Measurements from ENCODE around the gene PDCL3. TPM values are rescaled to one million over a fixed set of nuclear protein-coding genes. Genes with fewer than 3 reads are reported as not detected.

Gene PDCL3
- total RNA-seq, 1 donor from 2014 or later, result 17.0 TPM

GRCh38 chr2:100554798-100555407 lies 7.9 kb upstream of the PDCL3 start:
- ATAC-seq (no peak), DNase-seq (ENCODE audit: low spot score) (no peak)
- intact Hi-C loops (cut with DNase I), result no loop called here

DNA sequence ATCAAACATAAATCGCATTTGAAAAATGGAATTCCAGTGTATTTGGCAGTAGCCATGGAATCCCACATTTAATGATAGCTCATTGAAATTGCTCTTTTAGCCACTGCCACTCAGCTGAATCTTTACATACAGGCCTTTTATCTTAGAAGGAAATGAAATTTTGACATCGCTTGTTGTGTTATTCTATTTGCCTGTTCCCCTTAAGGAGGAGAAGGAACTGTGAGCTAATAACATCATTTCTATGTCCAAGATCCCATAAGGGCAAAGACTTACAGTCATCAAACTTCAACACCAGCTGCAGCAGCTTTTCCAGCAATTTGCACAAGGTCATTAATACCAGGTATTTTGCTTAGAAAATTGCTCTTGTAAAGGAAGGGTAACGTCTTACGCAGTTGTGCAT lies 6.0 kb upstream of the PDCL3 start:
- ATAC-seq (no peak), DNase-seq (ENCODE audit: low spot score) (no peak)
- intact Hi-C loops (cut with DNase I), result no loop called here

DNA sequence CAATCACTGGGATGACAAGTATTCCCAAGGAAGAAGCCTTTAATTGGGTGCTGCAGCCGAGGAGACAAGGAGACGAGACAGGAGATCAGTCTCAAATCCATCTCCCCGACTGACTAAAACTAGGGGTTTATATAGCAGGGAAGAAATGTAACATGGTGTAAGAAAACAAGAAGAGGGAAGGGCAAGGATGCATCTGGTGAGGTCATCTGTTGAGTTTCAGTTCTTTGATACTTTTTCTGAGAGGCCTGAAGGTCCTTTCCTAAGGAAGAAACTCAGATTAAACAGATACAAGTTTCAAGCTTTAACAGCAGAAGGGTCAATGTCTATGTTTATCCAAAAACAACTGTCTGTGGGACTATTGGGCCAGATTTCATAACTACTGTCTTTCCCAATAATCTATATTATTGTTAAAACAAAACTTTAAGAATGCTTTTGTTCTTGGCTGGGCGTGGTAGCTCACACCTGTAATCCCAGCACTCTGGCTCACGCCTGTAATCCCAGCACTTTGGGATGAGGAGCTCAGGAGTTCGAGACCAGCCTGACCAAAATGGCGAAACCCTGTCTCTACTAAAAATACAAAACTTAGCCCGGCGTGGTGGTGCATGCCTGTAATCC lies 2.5 kb upstream of the PDCL3 start:
- DNase-seq (ENCODE audit: low spot score), result no peak
- ATAC-seq, result no peak
- intact Hi-C loops (cut with DNase I), result no loop called here

- no peak for ATAC-seq
- DNase-seq (ENCODE audit: low spot score), result no peak
- intact Hi-C loops (cut with DNase I), result no loop called here
These were observed 1.6 kb upstream of the PDCL3 start for GRCh38 chr2:100561191-100561590.

DNA sequence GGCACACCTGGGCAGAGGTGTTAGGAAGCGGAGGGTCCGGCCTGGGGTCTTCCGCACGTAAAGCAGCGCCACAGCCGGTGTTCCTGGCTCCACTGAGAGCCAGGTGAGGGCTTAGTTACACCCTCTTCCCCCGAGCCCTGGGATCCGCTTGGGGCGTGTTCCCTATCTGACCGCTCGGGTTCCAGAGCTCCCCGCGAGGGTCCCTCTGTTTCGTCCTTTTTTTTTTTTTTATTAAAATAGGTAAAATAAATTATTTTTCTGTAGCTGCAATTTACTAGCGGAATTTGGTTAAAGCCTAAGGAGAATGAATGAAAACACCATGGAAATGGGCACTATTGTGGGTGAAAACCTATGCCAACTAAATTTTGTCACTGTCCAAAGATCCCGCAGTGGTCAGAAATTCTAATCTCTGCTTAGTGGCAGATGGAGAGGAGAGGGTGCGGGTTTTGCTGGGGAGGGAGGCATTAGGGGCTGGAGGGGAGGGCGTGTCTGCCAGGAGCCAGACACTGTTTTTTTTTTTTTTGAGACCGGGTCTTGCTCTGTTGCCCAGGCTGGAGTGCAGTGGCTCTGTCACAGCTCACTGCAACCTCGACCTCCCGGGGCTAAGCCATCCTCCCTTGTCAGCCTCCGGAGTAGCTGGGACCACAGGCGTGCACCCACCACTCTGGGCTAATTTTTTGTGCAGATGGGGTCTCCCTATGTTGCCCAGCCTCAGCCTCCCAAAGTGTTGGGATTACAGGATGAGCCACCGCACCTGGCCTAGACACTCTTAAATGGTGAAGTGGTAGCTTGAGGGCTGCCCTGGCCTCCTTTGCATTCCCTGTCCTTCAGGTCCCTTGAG lies 834 bp downstream of the PDCL3 start:
- intact Hi-C loops (cut with DNase I), result no loop called here
- ATAC-seq (no peak), DNase-seq (ENCODE audit: low spot score) (no peak)

GRCh38 chr2:100568989-100569388 lies 6.2 kb downstream of the PDCL3 start:
- DNase-seq (ENCODE audit: low spot score) (no peak), ATAC-seq (no peak)
- intact Hi-C loops (cut with DNase I), result no loop called here

DNA sequence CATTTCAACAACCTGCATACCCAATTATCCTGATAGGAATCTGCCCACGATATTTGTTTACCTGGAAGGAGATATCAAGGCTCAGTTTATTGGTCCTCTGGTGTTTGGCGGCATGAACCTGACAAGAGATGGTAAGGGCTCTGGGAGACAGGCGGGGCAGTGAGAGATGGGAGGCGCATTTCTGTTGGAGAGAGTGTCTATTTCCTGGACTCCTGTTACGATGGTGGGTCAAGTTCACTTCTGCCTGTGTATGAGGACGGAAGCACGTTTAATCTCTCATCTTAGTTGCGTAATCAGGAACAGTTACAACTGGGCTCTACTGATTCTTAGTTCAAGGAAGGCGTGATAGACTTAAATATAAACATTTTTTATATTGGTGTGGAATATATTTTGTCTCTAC lies 8.9 kb downstream of the PDCL3 start:
- intact Hi-C loops (cut with DNase I), result no loop called here
- DNase-seq (ENCODE audit: low spot score) (no peak), ATAC-seq (no peak)

- ATAC-seq, result no peak
- no peak for DNase-seq (ENCODE audit: low spot score)
- intact Hi-C loops (cut with DNase I), result no loop called here
These were observed 15.0 kb downstream of the PDCL3 start for GRCh38 chr2:100577777-100578176.

- intact Hi-C loops (cut with DNase I), result no loop called here
- ATAC-seq (peak; percentile 68), DNase-seq (ENCODE audit: low spot score) (no peak)
These were observed 17.8 kb downstream of the PDCL3 start for GRCh38 chr2:100580367-100581276.

DNA sequence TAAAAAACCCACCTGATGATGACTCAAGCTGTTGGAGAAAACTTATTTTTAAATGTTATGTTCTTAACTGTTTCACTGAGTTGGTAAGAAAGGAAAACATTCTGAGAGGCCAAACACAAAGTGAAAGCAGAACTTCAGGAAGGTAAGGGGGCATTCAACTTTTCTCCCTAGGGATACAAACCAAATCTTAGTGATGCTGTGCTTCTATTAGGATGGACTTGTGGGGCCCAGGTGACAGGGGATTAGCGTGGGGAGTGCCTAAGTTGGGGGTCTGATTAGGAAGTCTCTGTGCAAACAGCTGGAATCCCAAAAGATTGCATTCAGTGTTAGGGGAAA lies 18.5 kb downstream of the PDCL3 start:
- DNase-seq (ENCODE audit: low spot score) (no peak), ATAC-seq (no peak)
- intact Hi-C loops (cut with DNase I), result no loop called here

- DNase-seq (ENCODE audit: low spot score) (no peak), ATAC-seq (no peak)
- intact Hi-C loops (cut with DNase I), result no loop called here
These were observed 22.0 kb downstream of the PDCL3 start for GRCh38 chr2:100584816-100585215.

GRCh38 chr2:100588071-100588786 lies 25.4 kb downstream of the PDCL3 start:
- intact Hi-C loops (cut with DNase I), result no loop called here
- ATAC-seq (peak; percentile 26), DNase-seq (ENCODE audit: low spot score) (no peak)

GRCh38 chr2:100589527-100589926 lies 26.7 kb downstream of the PDCL3 start:
- DNase-seq (ENCODE audit: low spot score) (no peak), ATAC-seq (peak; percentile 28)
- intact Hi-C loops (cut with DNase I), result no loop called here

DNA sequence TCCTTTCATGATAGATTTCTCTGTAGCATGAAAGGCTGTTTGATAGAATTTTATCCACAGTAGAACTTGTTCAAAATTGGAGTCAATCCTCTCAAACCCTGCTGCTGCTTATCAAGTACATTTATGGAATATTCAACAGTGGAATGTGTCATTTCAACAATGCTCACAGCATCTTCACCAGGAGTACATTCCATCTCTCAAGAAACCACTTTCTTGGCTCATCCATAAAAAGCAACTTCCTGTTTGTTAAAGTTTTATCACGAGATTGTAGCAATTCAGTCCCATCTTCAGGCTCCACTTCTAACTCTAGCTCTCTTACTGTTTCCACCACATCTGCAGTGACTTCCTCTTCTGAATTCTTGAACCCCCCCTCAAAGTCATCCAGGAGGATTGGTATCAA lies 29.4 kb downstream of the PDCL3 start:
- no peak for ATAC-seq
- DNase-seq (ENCODE audit: low spot score), result no peak
- intact Hi-C loops (cut with DNase I), result no loop called here

DNA sequence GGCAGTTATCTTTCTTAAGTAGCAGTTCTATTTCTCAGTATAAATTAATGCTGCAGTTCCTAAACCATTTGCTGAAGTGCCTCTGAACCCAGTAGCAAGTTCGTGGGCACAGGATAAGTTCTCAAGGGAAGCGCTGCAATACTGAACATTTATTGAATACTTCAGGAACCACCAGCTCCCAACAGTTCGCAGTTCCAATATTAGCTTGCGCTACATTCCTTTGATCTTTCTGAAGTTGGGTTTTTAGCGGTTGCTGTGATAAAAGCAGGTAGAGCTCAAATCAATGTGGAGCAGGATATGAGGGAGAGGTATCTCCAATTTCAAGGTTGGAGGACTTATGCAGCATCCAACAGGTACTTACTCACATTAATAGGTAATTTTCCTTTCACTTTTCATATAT lies 33.7 kb downstream of the PDCL3 start:
- no peak for ATAC-seq
- DNase-seq (ENCODE audit: low spot score), result no peak
- intact Hi-C loops (cut with DNase I), result no loop called here

DNA sequence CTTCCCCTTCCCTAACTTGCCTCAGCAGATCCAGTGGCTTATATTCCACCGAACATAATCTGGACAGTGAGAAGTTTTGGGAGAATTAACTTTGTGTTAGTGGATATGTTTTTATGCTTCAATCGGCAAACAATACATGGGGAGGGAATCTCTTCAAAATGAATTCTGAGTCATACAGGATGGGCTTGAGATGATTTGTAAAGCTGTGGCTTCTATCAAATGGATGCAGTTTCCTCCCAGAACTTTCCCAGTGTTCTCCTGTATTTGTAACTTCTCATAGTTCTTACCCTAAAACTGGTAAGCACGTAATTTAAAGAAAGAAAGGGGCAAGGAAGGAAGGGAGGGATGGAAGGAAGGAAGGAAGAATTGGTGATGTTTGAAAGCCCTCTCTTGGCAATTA lies 36.8 kb downstream of the PDCL3 start:
- ATAC-seq, result no peak
- DNase-seq (ENCODE audit: low spot score), result no peak
- intact Hi-C loops (cut with DNase I), result no loop called here

DNA sequence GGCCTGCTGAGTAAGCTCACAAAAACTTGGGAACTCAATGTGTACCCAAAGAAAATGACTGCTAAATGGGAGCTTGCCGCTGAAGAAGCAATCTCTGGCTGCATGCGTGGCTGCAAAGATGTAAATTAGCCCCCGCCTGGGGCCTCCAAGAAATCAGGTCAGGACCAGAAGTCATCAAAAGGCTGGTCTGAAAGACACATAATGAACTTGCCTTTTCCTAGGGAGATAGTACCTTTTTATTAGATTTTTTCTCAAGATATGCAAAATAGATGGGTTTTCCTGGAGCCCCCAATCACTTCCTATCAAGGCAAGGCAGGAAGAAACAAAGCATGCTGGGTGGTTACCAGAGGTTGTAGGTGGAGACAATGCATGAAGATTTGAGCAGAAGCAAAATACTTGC lies 38.9 kb downstream of the PDCL3 start:
- DNase-seq (ENCODE audit: low spot score) (no peak), ATAC-seq (no peak)
- intact Hi-C loops (cut with DNase I), result no loop called here

DNA sequence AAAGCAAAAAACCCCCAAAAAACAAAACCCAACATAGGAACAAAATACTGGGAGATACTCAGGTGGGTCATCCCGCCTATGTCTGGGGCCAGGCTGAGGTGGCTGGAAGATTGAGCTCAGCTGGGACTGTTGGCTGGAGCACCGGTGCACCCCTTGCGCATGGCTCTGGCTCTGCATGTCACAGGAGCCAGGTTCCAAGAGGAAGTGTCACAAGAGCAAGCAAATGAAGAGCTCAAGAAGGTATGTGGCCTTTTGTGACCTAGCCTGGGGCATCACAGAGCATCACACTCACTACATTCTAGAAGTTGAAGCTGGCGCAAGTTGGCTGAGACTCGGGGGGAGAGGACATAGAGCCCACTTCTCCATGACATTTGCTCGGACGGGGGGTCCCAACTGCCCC lies 40.6 kb downstream of the PDCL3 start:
- intact Hi-C loops (cut with DNase I), result no loop called here
- DNase-seq (ENCODE audit: low spot score), result no peak
- ATAC-seq, result no peak
